Chondrocyte (in vitro differentiated cells): ENCODE data around the gene ABRAXAS1. TPM values are rescaled to one million over a fixed set of nuclear protein-coding genes. Genes with fewer than 3 reads are reported as not detected.
A peak's percentile ranks its signal among the peaks of the same experiment; 100 is the strongest.

Experiments used
- DNase-seq: peaks from one replicate; pipeline ENCODE4 v3.0.0; 2021; ENCODE audit warnings: mixed read lengths, low spot score
- H3K27ac Mint-ChIP-seq: one replicate; pipeline ENCODE4 v1.8.0; 2021; ENCODE audit warnings: mild to moderate bottlenecking, moderate library complexity, mixed read lengths; ENCODE audit not compliant: unreplicated experiment
- H3K27me3 Mint-ChIP-seq: 2 replicates; pipeline ENCODE4 v1.8.0; 2021; ENCODE audit warnings: low read depth, mixed read lengths
- H3K36me3 Mint-ChIP-seq: 2 replicates; pipeline ENCODE4 v1.8.0; 2021; ENCODE audit warnings: low read depth, mixed read lengths
- H3K4me1 Mint-ChIP-seq: 2 replicates; pipeline ENCODE4 v1.8.0; 2021; ENCODE audit warnings: low read depth, mild to moderate bottlenecking, mixed read lengths
- H3K4me3 Mint-ChIP-seq: one replicate; pipeline ENCODE4 v1.8.0; 2021; ENCODE audit warnings: mild to moderate bottlenecking, moderate library complexity, mixed read lengths; ENCODE audit not compliant: unreplicated experiment
- H3K9me3 Mint-ChIP-seq: 2 replicates; pipeline ENCODE4 v1.8.0; 2021; ENCODE audit warnings: low read depth, mixed read lengths
- total RNA-seq: library from RNA; stranded (reverse); gene quantifications from 3 replicates; pipeline ENCODE4 v1.2.1, GENCODE V29; 2021
- TF ChIP-seq, protein P1 (sequence below): fragments of 200-600 bp; sonication (generic); IDR thresholded peaks from 2 replicates; pipeline ENCODE4 v1.5.0; 2021; ENCODE audit warnings: antibody characterized with exemption, mild to moderate bottlenecking, moderate library complexity

The ABRAXAS1 gene
- total RNA-seq, 1 donor from 2014 or later, result 11.0 TPM

DNA sequence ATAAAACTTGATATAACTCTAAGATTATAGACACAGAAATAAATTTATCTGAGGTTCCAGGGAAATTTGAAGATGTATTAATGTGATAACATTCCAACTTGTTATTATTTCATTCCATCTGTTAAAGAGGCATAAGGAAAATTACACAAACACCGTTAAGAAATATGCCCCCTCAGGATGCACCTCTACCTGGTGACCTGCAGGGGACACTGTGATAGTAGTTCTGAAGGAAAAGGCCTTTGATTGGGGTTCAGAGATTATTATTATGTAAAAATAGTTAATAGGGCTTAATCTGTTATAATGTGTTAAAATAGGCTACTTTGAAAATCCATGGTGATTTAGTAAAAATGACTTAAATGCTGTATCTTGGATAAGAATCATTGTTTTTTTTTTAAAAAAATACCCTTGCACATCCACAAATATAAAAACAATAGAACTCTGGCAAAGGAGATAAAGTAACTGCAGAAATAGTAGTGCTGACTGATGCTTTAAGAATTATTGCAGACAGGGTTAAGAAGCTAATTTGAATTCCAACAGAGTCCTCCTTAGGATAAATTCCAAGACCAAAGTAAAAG, 6.1 kb upstream of the ABRAXAS1 start:
- no peak for DNase-seq
- no peak overlapping the region for H3K4me3 Mint-ChIP-seq
- no peaks in the 10 kb centered on the region for H3K36me3 Mint-ChIP-seq
- H3K27ac Mint-ChIP-seq, result no peak overlapping the region
- no peaks in the 10 kb centered on the region for H3K4me1 Mint-ChIP-seq
- H3K27me3 Mint-ChIP-seq, result peaks cover 3% of the 10 kb centered on the region
- TF ChIP-seq, protein P1, sequence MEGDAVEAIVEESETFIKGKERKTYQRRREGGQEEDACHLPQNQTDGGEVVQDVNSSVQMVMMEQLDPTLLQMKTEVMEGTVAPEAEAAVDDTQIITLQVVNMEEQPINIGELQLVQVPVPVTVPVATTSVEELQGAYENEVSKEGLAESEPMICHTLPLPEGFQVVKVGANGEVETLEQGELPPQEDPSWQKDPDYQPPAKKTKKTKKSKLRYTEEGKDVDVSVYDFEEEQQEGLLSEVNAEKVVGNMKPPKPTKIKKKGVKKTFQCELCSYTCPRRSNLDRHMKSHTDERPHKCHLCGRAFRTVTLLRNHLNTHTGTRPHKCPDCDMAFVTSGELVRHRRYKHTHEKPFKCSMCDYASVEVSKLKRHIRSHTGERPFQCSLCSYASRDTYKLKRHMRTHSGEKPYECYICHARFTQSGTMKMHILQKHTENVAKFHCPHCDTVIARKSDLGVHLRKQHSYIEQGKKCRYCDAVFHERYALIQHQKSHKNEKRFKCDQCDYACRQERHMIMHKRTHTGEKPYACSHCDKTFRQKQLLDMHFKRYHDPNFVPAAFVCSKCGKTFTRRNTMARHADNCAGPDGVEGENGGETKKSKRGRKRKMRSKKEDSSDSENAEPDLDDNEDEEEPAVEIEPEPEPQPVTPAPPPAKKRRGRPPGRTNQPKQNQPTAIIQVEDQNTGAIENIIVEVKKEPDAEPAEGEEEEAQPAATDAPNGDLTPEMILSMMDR, result peak; percentile 85
- no peaks in the 10 kb centered on the region for H3K9me3 Mint-ChIP-seq

DNA sequence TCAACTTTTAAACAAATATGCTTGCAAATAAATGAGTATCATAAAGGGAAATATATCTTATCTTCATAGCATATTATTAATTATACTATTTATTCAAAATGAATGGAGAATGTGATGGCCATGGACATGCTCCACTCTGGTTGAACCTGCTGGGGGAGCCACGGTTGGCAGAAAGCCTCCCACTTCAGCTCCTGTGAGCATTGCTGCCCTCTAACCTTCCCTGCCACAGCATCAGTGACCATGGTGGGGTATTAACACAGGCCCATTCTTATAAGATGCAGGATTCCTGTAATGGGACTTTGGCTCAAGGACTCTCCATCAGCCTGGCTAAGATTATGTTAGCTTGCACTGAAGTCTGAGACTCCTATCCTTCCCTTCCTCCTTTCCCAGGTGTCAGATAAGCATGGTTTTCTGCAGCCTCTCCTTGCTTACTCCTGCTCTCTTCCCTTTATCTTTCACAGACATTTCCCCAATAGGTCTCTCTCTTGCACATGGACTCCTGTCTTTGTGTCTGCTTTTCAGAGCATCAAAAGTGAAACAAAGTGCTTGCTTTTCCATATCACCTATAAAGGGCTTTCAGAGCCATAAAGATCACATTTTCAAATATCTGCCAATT, 4.9 kb upstream of the ABRAXAS1 start:
- TF ChIP-seq, protein P1, result no peak

DNA sequence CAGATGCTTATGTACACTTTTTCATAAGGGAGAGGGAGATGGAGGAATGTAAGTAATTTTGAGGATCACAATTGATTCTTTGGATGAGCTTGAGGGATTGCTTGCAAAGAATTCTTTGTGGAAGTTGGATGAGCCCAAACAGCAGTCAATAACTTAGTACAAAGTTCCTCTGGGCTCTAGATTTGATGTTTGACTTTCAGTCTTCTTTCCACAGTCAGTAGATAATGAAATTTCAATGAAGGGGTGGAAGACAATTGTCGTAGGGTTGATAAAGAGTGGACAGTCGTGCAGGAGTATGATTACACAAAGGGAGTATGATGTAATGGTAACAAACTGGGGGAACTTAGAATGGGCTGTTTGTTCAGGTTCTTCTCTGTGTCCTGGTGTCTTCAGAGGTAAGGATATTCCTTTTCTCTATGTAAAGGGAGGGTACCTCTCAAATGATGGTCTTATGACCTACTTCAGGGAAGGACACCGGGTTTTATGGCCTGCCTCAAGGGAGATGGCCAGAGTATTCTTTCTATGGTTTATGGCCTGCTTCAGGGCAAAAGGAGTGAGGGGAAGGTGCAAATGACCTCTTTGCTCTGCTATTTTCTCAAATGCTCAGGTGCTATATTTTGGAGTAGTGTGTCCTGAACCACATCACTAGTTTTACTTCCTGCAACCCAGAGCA, 1.7 kb upstream of the ABRAXAS1 start:
- no peak overlapping the region for H3K4me3 Mint-ChIP-seq
- DNase-seq, result no peak
- no peak overlapping the region for H3K27ac Mint-ChIP-seq
- TF ChIP-seq, protein P1, result no peak
- H3K36me3 Mint-ChIP-seq, result no peaks in the 10 kb centered on the region
- peaks cover 3% of the 10 kb centered on the region for H3K27me3 Mint-ChIP-seq
- no peaks in the 10 kb centered on the region for H3K9me3 Mint-ChIP-seq
- peaks cover 13% of the 10 kb centered on the region for H3K4me1 Mint-ChIP-seq

More for the DNA sequence above, 4.9 kb upstream of the ABRAXAS1 start:
- Mint-ChIP-seq H3K27me3 (peaks cover 3% of the 10 kb centered on the region), H3K36me3 (no peaks in the 10 kb centered on the region), H3K9me3 (no peaks in the 10 kb centered on the region), H3K4me1 (peaks cover 6% of the 10 kb centered on the region), H3K27ac (no peak overlapping the region), H3K4me3 (no peak overlapping the region)
- DNase-seq, result no peak

DNA sequence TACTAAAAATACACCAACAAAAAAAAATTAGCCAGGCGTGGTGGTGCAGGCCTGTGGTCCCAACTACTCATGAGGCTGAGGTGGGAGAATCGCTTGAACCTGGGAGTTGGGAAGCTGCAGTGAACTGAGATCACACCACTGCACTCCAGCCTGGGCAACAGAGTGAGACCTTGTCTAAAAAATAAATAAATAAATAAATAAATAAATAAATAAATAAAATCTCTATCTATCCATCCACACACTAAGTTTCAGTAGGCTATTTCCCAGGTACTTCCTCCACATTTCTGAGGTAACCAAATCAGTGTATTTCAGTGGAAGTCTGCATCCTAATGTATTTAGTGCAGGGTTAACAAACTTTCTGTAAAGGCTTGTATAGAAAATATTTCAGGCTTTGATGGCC, 10.9 kb downstream of the ABRAXAS1 start:
- TF ChIP-seq, protein P1, result no peak
- Mint-ChIP-seq H3K9me3 (no peaks in the 10 kb centered on the region), H3K27ac (no peak overlapping the region), H3K36me3 (peaks cover 8% of the 10 kb centered on the region), H3K4me3 (no peak overlapping the region), H3K4me1 (no peaks in the 10 kb centered on the region), H3K27me3 (no peaks in the 10 kb centered on the region)
- DNase-seq, result no peak

DNA sequence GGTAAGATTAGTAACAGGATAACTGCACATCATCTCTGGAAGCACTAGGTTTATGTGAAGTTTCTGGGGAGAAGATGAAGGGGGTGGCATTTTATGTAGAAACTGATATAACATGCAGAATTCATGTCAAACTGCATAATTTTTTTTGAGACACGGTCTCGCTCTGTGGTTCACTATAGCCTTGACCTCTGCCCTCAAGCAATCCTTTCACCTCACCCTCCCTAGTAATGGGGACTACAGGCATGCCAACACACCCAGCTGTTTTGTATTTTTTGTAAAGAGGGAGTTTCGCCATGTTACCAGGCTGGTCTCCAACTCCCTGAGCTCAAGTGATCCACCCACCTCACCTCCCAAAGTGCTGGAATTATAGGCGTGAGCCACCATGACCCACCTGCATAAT, 11.5 kb downstream of the ABRAXAS1 start:
- no peaks in the 10 kb centered on the region for H3K27me3 Mint-ChIP-seq
- DNase-seq, result no peak
- H3K4me3 Mint-ChIP-seq, result no peak overlapping the region
- no peaks in the 10 kb centered on the region for H3K9me3 Mint-ChIP-seq
- TF ChIP-seq, protein P1, result no peak
- no peaks in the 10 kb centered on the region for H3K4me1 Mint-ChIP-seq
- no peak overlapping the region for H3K27ac Mint-ChIP-seq
- H3K36me3 Mint-ChIP-seq, result peaks cover 9% of the 10 kb centered on the region
